ENCODE data around the gene NUTF2. TPM values are rescaled to one million over a fixed set of nuclear protein-coding genes. Genes with fewer than 3 reads are reported as not detected.

Gene NUTF2
- total RNA-seq, 1 donor from 2014 or later, result 156 TPM

- TF ChIP-seq CTCF (IDR thresholded peaks at IDR 0.05; ENCODE audit: insufficient read depth, low read length, poor library complexity, severe bottlenecking), result no peak
- H3K4me3 ChIP-seq (ENCODE audit: low read depth, low read length), result peak overlapping the region; percentile 89
- H3K36me3 ChIP-seq (ENCODE audit: control insufficient read depth, insufficient read depth, low read length), result peaks cover 2% of the 10 kb centered on the region
- DNase-seq (ENCODE audit: low read depth), result no peak
- H3K27me3 ChIP-seq (ENCODE audit: control insufficient read depth, insufficient read depth, low read length), result no peaks in the 10 kb centered on the region
Measured at GRCh38 chr16:67804853-67805542, 41.7 kb upstream of the NUTF2 start.

- Histone ChIP-seq H3K4me3 (ENCODE audit: low read depth, low read length) (peak overlapping the region; percentile 89), H3K27me3 (ENCODE audit: control insufficient read depth, insufficient read depth, low read length) (no peaks in the 10 kb centered on the region), H3K36me3 (ENCODE audit: control insufficient read depth, insufficient read depth, low read length) (peaks cover 2% of the 10 kb centered on the region)
- no peak for DNase-seq (ENCODE audit: low read depth)
- TF ChIP-seq CTCF (IDR thresholded peaks at IDR 0.05; ENCODE audit: insufficient read depth, low read length, poor library complexity, severe bottlenecking), result no peak
Measured at GRCh38 chr16:67805718-67806427, 40.9 kb upstream of the NUTF2 start.

GRCh38 chr16:67806428-67807147 is 40.1 kb upstream of the NUTF2 start, which contains the start of the genes RANBP10 and TSNAXIP1:
Gene RANBP10, minus strand, starts transcription at chr16:67806560. Its CDS starts 24 bp downstream, at chr16:67806536.
Gene TSNAXIP1, plus strand, starts transcription at chr16:67806889. Its CDS starts 261 bp downstream, at chr16:67807150.
- H3K4me3 ChIP-seq (ENCODE audit: low read depth, low read length), result peak within 1 kb of the TSS; percentile 89
- no peak for TF ChIP-seq CTCF (IDR thresholded peaks at IDR 0.05; ENCODE audit: insufficient read depth, low read length, poor library complexity, severe bottlenecking)
- DNase-seq (ENCODE audit: low read depth), result peak; percentile 98

GRCh38 chr16:67807148-67807682 is 39.5 kb upstream of the NUTF2 start:
- Histone ChIP-seq H3K36me3 (ENCODE audit: control insufficient read depth, insufficient read depth, low read length) (peaks cover 2% of the 10 kb centered on the region), H3K27me3 (ENCODE audit: control insufficient read depth, insufficient read depth, low read length) (no peaks in the 10 kb centered on the region), H3K4me3 (ENCODE audit: low read depth, low read length) (peak overlapping the region; percentile 89)
- peak; percentile 14 for TF ChIP-seq CTCF (IDR thresholded peaks at IDR 0.05; ENCODE audit: insufficient read depth, low read length, poor library complexity, severe bottlenecking)
- no peak for DNase-seq (ENCODE audit: low read depth)

More at GRCh38 chr16:67806428-67807147, 40.1 kb upstream of the NUTF2 start, which contains the start of the genes RANBP10 and TSNAXIP1:
- Histone ChIP-seq H3K36me3 (ENCODE audit: control insufficient read depth, insufficient read depth, low read length) (peaks cover 2% of the 10 kb centered on the region), H3K27me3 (ENCODE audit: control insufficient read depth, insufficient read depth, low read length) (no peaks in the 10 kb centered on the region)

GRCh38 chr16:67811899-67812298 is 34.8 kb upstream of the NUTF2 start:
- TF ChIP-seq CTCF (IDR thresholded peaks at IDR 0.05; ENCODE audit: insufficient read depth, low read length, poor library complexity, severe bottlenecking), result no peak
- H3K27me3 ChIP-seq (ENCODE audit: control insufficient read depth, insufficient read depth, low read length), result no peaks in the 10 kb centered on the region
- no peak for DNase-seq (ENCODE audit: low read depth)
- no peak overlapping the region for H3K4me3 ChIP-seq (ENCODE audit: low read depth, low read length)
- H3K36me3 ChIP-seq (ENCODE audit: control insufficient read depth, insufficient read depth, low read length), result no peaks in the 10 kb centered on the region
